HepG2 (cell line): ENCODE measurements around the gene PLEKHG2. TPM values are rescaled to one million over a fixed set of nuclear protein-coding genes. Genes with fewer than 3 reads are reported as not detected.

Experiments used
- CHCHD3 ChIP-seq: sonication (generic); formaldehyde crosslinking; IDR thresholded peaks from 2 replicates; pipeline ENCODE4 v1.8.0; 2022; ENCODE audit warnings: mild to moderate bottlenecking, missing genetic modification reagents, moderate library complexity
- HNF4A ChIP-seq: sonication (generic); formaldehyde crosslinking; IDR thresholded peaks from 2 replicates; pipeline ENCODE4 v1.4.0; 2020; ENCODE audit warnings: missing genetic modification reagents
- ISX ChIP-seq: sonication (generic); formaldehyde crosslinking; conservative IDR thresholded peaks from 2 replicates; pipeline ENCODE4 v1.5.0; 2020; ENCODE audit warnings: missing genetic modification reagents
- MAZ ChIP-seq, 2 experiments: sonication (generic) in 1 of 2; formaldehyde crosslinking in 1 of 2; IDR thresholded peaks; 2 replicates each; pipeline versions ENCODE4 v1.5.0 to v1.6.1; 2012 to 2020; ENCODE audit warnings: low read depth in 2 of 2, mild to moderate bottlenecking in 2 of 2, borderline replicate concordance in 1 of 2, improper control_type of control experiment in 1 of 2, low read length in 1 of 2, missing genetic modification reagents in 1 of 2, moderate library complexity in 1 of 2
- MED1 ChIP-seq: sonication (generic); formaldehyde crosslinking; IDR thresholded peaks from 2 replicates; pipeline ENCODE4 v1.4.0; 2020; ENCODE audit warnings: missing genetic modification reagents
- NR0B2 ChIP-seq: sonication (generic); formaldehyde crosslinking; IDR thresholded peaks from 2 replicates; pipeline ENCODE4 v1.4.0; 2020; ENCODE audit warnings: mild to moderate bottlenecking, missing genetic modification reagents
- RAD21 ChIP-seq: fragments of 450-650 bp; formaldehyde crosslinking; IDR thresholded peaks from 2 replicates; pipeline ENCODE4 v1.5.0; 2020; ENCODE audit warnings: mild to moderate bottlenecking
- SAFB2 ChIP-seq: sonication (generic); formaldehyde crosslinking; IDR thresholded peaks from 2 replicates; pipeline ENCODE4 v1.5.1; 2020; ENCODE audit warnings: missing genetic modification reagents, low read depth, mild to moderate bottlenecking, borderline replicate concordance
- SMAD1 ChIP-seq: sonication (generic); formaldehyde crosslinking; IDR thresholded peaks from 2 replicates; pipeline ENCODE4 v1.4.0; 2020; ENCODE audit warnings: missing genetic modification reagents, low read depth, mild to moderate bottlenecking, borderline replicate concordance
- SNAPC5 ChIP-seq: sonication (generic); formaldehyde crosslinking; IDR thresholded peaks from 2 replicates; pipeline ENCODE4 v1.8.1; 2023; ENCODE audit warnings: mild to moderate bottlenecking, missing genetic modification reagents, borderline replicate concordance
- SOX5 ChIP-seq: IDR thresholded peaks from 2 replicates; pipeline ENCODE4 v1.6.1; 2016; ENCODE audit warnings: borderline replicate concordance
- ZNF318 ChIP-seq: sonication (generic); formaldehyde crosslinking; IDR thresholded peaks from 2 replicates; pipeline ENCODE4 v1.4.0; 2020; ENCODE audit warnings: mild to moderate bottlenecking, missing genetic modification reagents
- ZNF784 ChIP-seq: sonication (generic); formaldehyde crosslinking; IDR thresholded peaks from 2 replicates; pipeline ENCODE4 v1.5.1; 2020; ENCODE audit warnings: missing genetic modification reagents, mild to moderate bottlenecking, borderline replicate concordance
- ZNF792 ChIP-seq: IDR thresholded peaks from 2 replicates; pipeline ENCODE4 v1.6.1; 2016
- ZSCAN9 ChIP-seq: IDR thresholded peaks from 2 replicates; pipeline ENCODE4 v1.6.1; 2016; ENCODE audit warnings: borderline replicate concordance
- polyA plus RNA-seq, 8 experiments: library from polyadenylated mRNA; depleted of rRNA in 3 of 8; stranded (reverse) in 7 of 8; unstranded in 1 of 8; fragments of >200 nt; fragmentation: Illumina TruSeq in 4 of 8; extraction: Trizol in 4 of 8; gene quantifications; 2 replicates each; pipeline versions ENCODE4 v1.2.1 to v1.2.3, GENCODE V29; 2011 to 2016; ENCODE audit warnings: low read depth in 4 of 8, missing spikeins in 1 of 8, mixed read lengths in 1 of 8; ENCODE audit not compliant: insufficient read depth in 1 of 8
- total RNA-seq, 5 experiments: library from RNA; depleted of rRNA; stranded (reverse); fragments of >200 nt; fragmentation: Illumina TruSeq; extraction: Trizol; gene quantifications; 2 replicates each; pipeline ENCODE4 v1.2.3, GENCODE V29; 2016; ENCODE audit warnings: low read depth in 1 of 5
- TF ChIP-seq, protein P1 (sequence below): sonication (generic); formaldehyde crosslinking; conservative IDR thresholded peaks from 2 replicates; pipeline ENCODE4 v1.4.0; 2020; ENCODE audit warnings: missing genetic modification reagents
- TF ChIP-seq, protein P2 (sequence below): sonication (generic); formaldehyde crosslinking; conservative IDR thresholded peaks from 2 replicates; pipeline ENCODE4 v1.4.0; 2020; ENCODE audit warnings: missing genetic modification reagents

Gene PLEKHG2
- total and polyA plus RNA-seq, 2 of the 13 experiments (the other 11 are each of a cell fraction or from before 2014, with no cell fraction given), result 3.6 to 6.8 TPM

- TF ChIP-seq, protein P1, sequence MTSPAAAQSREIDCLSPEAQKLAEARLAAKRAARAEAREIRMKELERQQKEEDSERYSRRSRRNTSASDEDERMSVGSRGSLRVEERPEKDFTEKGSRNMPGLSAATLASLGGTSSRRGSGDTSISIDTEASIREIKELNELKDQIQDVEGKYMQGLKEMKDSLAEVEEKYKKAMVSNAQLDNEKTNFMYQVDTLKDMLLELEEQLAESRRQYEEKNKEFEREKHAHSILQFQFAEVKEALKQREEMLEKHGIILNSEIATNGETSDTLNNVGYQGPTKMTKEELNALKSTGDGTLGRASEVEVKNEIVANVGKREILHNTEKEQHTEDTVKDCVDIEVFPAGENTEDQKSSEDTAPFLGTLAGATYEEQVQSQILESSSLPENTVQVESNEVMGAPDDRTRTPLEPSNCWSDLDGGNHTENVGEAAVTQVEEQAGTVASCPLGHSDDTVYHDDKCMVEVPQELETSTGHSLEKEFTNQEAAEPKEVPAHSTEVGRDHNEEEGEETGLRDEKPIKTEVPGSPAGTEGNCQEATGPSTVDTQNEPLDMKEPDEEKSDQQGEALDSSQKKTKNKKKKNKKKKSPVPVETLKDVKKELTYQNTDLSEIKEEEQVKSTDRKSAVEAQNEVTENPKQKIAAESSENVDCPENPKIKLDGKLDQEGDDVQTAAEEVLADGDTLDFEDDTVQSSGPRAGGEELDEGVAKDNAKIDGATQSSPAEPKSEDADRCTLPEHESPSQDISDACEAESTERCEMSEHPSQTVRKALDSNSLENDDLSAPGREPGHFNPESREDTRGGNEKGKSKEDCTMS, result no peak
- TF ChIP-seq ZSCAN9 (no peak), ZNF792 (no peak), SNAPC5 (no peak), MAZ (IDR thresholded peaks at IDR 0.05; ENCODE audit: borderline replicate concordance, low read depth, low read length) (no peak), MAZ (CRISPR knock-in tag; IDR thresholded peaks at IDR 0.05; ENCODE audit: low read depth) (no peak), SMAD1 (no peak), CHCHD3 (CRISPR knock-in tag) (no peak), MED1 (CRISPR knock-in tag) (no peak), ZNF318 (CRISPR knock-in tag) (no peak), ZNF784 (no peak; the same call in 1 of the 2 replicates), ISX (CRISPR knock-in tag) (no peak), NR0B2 (CRISPR knock-in tag) (no peak), HNF4A (CRISPR knock-in tag) (peak; percentile 47; the same call in 1 of the 2 replicates), SAFB2 (CRISPR knock-in tag) (no peak), RAD21 (CRISPR knock-in tag) (peak; percentile 96), SOX5 (CRISPR knock-in tag) (no peak)
- TF ChIP-seq, protein P2, sequence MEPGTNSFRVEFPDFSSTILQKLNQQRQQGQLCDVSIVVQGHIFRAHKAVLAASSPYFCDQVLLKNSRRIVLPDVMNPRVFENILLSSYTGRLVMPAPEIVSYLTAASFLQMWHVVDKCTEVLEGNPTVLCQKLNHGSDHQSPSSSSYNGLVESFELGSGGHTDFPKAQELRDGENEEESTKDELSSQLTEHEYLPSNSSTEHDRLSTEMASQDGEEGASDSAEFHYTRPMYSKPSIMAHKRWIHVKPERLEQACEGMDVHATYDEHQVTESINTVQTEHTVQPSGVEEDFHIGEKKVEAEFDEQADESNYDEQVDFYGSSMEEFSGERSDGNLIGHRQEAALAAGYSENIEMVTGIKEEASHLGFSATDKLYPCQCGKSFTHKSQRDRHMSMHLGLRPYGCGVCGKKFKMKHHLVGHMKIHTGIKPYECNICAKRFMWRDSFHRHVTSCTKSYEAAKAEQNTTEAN (CRISPR knock-in tag), result no peak; the same call in 1 of the 2 replicates
Observed at GRCh38 chr19:39411832-39412099, 703 bp upstream of the PLEKHG2 start (continued).
